HG03060 (cell line): Measurements from ENCODE around the gene GUCY1A1.

Source experiments
- ATAC-seq: cut with Tn5 transposase; IDR thresholded peaks from one replicate; pipeline ENCODE4 v1.9.1; 2021; ENCODE audit warnings: low read depth, moderate number of reproducible peaks; ENCODE audit not compliant: unreplicated experiment

The GUCY1A1 gene

GRCh38 chr4:155724731-155725130, 58.1 kb downstream of the GUCY1A1 start:
- no peak for ATAC-seq

GRCh38 chr4:155734065-155734464, 67.4 kb downstream of the GUCY1A1 start:
- no peak for ATAC-seq

- ATAC-seq, result no peak
Observed at GRCh38 chr4:155734951-155735350, 68.3 kb downstream of the GUCY1A1 start.

DNA sequence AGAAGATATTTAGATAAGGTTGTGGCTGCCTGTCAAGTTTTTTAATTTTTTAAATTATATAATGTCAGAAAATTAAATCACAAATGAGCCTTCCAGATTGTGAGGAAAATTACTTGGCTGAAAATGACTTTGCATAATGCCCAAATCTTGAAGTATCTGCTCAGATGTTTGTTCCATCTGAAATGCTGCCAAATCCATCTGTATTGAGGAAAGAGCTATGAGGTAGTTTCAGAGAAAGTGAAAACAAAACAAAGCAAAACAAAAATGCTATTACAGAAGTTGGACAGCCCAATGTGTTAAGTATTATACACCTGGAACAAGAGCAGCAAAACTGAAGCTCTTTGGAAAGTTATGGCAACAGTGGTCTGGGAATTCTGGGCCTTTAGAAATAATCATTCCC, 68.8 kb downstream of the GUCY1A1 start:
- ATAC-seq, result no peak

- ATAC-seq, result no peak
Observed at GRCh38 chr4:155738548-155738947, 71.9 kb downstream of the GUCY1A1 start.

GRCh38 chr4:155741546-155741945, 74.9 kb downstream of the GUCY1A1 start:
- no peak for ATAC-seq

DNA sequence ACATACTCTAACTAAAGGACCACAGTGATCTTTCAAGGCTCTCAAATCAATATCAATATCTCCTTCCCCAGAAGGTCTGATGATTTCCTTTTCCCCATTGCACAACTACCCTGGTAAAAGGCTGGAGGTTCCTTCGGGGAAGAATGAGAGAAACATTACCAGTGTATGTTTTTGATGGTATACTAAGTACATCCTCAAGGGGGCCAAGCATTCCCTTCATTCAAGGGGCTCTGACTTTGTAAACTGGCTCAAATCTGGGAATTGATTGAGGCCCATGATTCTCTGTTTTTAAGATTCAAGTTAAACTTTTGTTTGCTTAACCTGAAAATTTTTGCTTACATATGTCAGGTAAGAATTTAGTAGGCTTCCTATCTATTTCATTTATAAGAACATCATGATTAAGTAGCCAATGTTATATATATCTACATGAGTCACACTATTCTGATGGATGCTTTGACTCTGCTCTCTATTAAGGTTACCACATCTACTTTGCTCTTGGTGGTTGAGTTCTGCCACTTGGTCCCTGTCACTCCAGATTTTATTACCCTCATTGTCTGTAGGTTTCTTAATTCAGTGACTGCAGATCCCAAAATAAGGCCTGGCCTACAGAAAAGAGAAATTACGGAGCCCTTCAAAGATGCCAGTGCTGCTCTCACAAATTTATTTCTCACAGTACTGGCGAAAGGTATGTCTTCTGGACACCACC, 75.8 kb downstream of the GUCY1A1 start:
- ATAC-seq, result no peak

DNA sequence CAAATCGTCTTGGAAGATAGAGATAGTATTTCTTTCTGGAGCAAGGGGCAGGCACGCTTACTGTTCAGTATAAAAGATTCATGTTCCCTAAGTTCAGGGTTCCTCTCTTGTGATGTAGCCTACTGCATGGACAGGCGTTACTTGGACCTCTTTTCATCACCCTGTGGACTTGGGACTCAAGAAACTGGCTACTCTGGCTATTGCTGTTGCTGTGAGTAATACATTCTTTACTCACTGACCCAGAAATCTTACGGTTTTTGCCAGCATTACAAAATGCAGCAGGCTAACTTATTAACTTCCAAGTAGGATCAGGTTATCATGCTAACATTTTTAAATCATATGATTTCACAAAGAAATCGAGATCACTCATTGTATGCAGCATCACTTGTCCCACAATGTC, 79.3 kb downstream of the GUCY1A1 start:
- no peak for ATAC-seq

- no peak for ATAC-seq
Observed at GRCh38 chr4:155748039-155748438, 81.4 kb downstream of the GUCY1A1 start.

GRCh38 chr4:155749041-155749440, 82.4 kb downstream of the GUCY1A1 start:
- no peak for ATAC-seq

DNA sequence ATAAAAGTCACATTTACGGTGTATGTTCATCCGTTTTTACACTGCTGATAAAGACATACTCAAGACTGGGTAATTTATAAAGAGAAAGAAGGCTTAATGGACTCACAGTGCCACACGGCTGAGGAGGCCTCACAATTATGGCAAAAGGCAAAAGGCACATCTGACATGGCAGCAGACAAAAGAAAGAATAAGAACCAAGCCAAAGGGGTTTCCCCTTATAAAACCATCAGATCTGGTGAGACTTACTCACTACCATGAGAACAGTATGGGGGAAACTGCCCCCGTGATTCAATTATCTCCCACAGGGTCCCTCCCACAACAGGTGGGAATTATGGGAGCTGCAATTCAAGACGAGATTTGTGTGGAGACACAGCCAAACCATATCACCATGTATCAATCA, 84.9 kb downstream of the GUCY1A1 start:
- no peak for ATAC-seq

GRCh38 chr4:155757745-155758265, 91.2 kb downstream of the GUCY1A1 start:
- no peak for ATAC-seq

DNA sequence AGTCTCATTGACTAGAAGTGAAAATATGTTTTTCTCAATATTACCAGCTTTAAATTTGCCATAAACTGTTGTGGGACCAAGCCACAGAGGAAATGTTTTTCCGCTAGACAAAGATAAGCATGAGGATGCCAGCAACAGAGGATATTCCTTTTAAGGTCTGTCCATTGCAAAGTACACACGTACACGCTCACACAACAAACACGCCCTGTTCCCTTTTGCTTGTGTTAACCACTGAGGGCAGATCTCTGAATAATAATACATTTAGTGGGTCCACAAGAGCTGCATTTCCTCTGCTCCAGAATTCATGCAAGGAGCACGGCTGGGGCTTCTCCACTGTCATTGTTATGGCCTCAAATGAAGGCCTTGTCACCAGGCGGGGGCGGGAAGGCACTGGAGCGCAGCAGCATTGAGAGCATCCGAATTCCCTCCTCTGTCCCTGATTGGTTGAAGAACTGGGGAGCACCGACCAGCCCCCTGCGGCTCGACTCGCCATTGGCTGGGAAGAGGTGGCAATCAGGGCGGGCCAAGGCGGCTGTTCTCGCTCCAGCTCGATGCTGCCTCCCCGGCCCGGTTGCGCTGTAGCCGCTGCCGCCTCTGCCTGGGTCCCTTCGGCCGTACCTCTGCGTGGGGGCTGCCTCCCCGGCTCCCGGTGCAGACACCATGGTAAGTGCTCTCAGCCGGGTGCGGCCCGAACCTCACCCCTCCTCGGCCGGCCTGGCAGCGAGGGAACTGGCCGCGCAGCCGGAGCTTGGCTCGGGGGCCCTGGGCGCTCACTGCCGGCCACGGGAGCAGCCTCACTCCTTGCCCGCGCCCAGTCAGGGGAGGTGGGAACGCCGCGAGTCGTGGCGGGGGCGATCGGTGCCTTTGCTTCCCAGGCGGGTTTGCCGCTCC, 92.1 kb downstream of the GUCY1A1 start, which contains the start of gene GUCY1B1:
Gene GUCY1B1 (plus strand): TSS at position 541 of the 891 bp plus-strand sequence. CDS start 120 bp downstream, at position 661.
- peak; percentile 96 for ATAC-seq

GRCh38 chr4:155759372-155760252, 93.0 kb downstream of the GUCY1A1 start:
- ATAC-seq, result peak; percentile 13

GRCh38 chr4:155761047-155761446, 94.4 kb downstream of the GUCY1A1 start:
- ATAC-seq, result no peak

GRCh38 chr4:155761916-155762315, 95.3 kb downstream of the GUCY1A1 start:
- ATAC-seq, result no peak

DNA sequence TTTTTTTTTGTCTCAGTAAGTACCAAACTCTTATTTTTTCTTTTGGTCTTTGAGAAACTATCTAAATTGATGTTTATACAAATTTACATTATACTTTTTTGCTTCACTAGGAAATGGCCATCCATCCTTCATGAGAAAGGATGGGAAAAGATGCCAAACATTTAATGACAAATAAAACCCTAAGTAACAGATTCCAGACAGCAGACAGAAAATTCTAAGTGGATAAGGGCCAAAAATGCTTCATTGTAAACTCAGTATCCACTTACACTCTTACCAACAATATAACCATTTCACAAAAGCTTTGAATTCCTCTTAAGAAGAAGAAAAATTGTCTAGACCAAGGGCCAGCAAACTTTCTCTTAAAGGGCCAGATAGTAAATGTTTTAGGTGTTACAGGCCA, 95.7 kb downstream of the GUCY1A1 start:
- no peak for ATAC-seq

DNA sequence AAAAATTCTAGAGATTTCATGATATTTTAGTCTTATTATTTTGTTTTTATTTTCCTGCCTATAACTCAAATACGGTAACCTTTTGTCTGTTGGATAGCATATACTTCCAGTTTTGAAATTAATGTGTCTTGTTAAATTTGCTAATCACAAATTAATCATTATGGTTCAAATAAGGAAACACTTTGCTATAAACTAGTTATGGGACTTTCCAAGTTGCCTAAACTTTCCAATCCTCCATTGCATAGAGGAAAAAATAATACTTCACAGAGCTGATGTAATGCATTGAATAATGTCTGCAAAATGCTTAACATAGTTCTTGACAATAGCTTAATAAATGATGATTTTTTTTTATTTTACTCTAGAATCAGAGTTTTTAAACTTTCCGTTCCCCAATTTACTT, 96.9 kb downstream of the GUCY1A1 start:
- ATAC-seq, result no peak

- no peak for ATAC-seq
Observed at GRCh38 chr4:155765149-155765548, 98.5 kb downstream of the GUCY1A1 start.

- no peak for ATAC-seq
Observed at GRCh38 chr4:155766622-155767021, 100.0 kb downstream of the GUCY1A1 start.
